GM15510 (cell line): Measurements from ENCODE around the gene SCAP.

Experiments used
- POLR2A ChIP-seq: IDR thresholded peaks from 3 replicates; pipeline ENCODE4 v1.6.1; 2011; ENCODE audit warnings: borderline replicate concordance; ENCODE audit not compliant: insufficient read length; ENCODE audit errors: extremely low read depth

SCAP gene

DNA sequence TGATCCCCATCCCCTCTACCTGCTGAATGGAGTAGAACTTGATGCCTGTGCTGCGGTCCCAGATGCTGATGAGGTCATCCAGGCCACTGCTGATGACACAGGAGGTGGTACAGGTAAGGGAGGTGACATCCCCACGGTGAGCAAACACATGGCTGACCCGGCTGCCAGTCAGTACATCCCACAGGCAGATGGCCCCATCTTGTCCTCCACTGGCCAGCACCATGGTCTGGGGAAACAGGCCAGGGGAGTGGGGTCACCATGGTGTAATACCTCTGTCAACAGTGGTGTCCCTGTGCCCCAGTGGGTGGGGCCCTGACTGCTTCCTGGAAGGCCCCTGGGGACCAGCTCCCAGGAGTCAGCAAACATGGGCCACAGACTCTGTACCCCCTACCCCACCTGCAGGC, 61.6 kb downstream of the SCAP start:
- no peak for TF ChIP-seq POLR2A

DNA sequence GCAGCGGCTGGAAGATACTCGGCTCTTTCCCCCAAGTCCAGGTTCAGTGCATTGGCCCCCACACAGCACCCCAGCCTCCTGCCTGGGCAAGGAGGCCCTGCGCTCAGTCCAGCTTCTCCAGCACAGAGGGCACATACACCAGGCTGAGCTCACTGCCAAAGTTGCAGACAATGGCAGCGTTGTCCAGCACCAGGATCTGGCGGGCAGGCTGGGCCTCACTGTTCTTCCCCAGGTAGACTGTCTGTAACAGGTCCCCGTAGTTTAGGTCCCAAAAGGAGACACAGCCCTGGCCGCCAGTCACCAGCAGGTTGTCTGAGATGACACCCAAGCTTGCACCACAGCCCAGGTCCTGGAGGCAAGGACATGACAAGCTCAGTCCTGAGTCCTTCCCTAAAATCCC, 62.0 kb downstream of the SCAP start:
- no peak for TF ChIP-seq POLR2A

DNA sequence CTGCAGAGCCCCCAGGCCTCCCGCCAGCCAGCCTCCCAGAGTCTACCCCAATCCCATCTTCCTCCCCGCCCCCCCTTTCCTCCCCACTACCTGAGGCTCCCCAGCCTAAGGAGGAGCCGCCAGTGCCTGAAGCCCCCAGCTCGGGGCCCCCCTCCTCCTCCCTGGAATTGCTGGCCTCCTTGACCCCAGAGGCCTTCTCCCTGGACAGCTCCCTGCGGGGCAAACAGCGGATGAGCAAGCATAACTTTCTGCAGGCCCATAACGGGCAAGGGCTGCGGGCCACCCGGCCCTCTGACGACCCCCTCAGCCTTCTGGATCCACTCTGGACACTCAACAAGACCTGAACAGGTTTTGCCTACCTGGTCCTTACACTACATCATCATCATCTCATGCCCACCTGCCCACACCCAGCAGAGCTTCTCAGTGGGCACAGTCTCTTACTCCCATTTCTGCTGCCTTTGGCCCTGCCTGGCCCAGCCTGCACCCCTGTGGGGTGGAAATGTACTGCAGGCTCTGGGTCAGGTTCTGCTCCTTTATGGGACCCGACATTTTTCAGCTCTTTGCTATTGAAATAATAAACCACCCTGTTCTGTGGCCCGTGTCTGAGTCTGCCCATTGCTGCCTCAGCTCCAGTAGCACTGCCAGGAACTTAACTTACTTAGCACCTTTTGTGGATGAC, 62.8 kb downstream of the SCAP start:
- no peak for TF ChIP-seq POLR2A

DNA sequence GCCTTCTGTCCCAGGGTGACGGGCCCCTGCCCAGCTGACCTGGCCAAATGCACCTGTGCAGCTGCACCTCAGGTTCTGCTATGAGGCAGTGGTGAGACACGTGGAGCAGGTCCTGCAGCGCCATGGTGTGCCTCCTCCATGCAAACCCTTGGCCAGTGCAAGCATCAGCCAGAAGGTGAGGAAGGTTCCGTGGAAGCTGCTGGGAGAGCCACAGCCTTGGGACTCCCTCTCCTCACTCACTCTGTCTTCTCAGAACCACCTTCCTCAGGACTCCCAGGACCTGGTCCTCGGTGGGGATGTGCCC, 63.3 kb downstream of the SCAP start:
- no peak for TF ChIP-seq POLR2A

DNA sequence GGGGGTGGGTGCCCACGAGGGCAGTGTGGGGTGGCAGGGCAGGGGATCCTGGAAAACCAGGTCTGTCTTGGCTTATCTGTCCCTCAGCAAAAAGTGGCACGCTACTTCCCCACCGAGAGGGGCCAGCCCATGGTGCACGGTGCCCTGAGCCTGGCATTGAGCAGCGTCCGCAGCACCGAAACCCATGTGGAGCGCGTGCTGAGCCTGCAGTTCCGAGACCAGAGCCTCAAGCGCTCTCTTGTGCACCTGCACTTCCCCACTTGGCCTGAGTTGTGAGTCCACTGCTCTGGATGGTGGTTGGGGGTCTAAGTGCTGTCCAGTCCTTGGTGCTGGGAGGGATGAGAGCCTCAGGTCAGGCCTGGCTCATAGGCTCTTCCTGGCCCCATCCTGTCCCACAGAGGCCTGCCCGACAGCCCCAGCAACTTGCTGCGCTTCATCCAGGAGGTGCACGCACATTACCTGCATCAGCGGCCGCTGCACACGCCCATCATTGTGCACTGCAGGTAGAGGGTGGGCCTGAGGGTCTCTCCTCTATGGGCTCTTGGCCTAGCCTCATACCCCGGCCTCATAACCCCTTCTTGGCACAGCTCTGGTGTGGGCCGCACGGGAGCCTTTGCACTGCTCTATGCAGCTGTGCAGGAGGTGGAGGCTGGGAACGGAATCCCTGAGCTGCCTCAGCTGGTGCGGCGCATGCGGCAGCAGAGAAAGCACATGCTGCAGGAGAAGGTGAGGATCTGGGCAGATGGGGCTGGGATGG, 63.9 kb downstream of the SCAP start:
- no peak for TF ChIP-seq POLR2A

DNA sequence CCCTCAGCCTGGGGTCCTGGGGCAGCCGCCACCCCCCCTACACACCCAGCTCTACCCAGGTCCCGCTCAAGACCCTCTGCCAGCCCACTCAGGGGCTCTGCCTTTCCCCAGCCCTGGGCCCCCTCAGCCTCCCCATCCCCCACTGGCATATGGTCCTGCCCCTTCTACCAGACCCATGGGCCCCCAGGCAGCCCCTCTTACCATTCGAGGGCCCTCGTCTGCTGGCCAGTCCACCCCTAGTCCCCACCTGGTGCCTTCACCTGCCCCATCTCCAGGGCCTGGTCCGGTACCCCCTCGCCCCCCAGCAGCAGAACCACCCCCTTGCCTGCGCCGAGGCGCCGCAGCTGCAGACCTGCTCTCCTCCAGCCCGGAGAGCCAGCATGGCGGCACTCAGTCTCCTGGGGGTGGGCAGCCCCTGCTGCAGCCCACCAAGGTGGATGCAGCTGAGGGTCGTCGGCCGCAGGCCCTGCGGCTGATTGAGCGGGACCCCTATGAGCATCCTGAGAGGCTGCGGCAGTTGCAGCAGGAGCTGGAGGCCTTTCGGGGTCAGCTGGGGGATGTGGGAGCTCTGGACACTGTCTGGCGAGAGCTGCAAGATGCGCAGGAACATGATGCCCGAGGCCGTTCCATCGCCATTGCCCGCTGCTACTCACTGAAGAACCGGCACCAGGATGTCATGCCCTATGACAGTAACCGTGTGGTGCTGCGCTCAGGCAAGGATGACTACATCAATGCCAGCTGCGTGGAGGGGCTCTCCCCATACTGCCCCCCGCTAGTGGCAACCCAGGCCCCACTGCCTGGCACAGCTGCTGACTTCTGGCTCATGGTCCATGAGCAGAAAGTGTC, 64.7 kb downstream of the SCAP start:
- TF ChIP-seq POLR2A: no peak

DNA sequence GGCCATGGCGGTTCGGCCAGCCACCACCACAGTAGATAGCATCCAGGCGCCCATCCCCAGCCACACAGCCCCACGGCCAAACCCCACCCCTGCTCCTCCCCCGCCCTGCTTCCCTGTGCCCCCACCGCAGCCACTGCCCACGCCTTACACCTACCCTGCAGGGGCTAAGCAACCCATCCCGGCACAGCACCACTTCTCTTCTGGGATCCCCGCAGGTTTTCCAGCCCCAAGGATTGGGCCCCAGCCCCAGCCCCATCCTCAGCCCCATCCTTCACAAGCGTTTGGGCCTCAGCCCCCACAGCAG, 65.4 kb downstream of the SCAP start:
- no peak for TF ChIP-seq POLR2A

DNA sequence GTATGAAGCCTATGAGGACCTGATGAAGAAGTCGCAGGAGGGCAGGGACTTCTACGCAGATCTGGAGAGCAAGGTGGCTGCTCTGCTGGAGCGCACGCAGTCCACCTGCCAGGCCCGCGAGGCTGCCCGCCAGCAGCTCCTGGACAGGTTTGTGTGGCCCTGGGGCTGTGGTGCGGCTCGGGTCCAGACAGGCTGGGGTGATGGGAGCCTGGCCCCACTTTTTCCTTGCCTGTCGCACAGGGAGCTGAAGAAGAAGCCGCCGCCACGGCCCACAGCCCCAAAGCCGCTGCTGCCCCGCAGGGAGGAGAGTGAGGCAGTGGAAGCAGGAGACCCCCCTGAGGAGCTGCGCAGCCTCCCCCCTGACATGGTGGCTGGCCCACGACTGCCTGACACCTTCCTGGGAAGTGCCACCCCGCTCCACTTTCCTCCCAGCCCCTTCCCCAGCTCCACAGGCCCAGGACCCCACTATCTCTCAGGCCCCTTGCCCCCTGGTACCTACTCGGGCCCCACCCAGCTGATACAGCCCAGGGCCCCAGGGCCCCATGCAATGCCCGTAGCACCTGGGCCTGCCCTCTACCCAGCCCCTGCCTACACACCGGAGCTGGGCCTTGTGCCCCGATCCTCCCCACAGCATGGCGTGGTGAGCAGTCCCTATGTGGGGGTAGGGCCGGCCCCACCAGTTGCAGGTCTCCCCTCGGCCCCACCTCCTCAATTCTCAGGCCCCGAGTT, 65.9 kb downstream of the SCAP start:
- TF ChIP-seq POLR2A: no peak

DNA sequence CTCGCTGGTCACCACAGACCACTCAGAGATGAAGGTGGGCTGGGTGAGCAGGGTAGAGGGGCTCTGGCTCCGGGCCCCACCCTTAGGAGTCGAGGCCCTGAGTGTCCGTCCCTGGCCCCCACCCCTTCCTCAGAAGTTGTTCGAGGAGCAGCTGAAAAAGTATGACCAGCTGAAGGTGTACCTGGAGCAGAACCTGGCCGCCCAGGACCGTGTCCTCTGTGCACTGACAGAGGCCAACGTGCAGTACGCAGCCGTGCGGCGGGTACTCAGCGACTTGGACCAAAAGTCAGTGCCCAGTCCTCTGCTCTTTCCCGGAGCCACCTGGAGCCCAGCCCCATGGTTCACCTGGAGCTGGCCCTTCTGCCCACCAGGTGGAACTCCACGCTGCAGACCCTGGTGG, 66.5 kb downstream of the SCAP start:
- TF ChIP-seq POLR2A: no peak

DNA sequence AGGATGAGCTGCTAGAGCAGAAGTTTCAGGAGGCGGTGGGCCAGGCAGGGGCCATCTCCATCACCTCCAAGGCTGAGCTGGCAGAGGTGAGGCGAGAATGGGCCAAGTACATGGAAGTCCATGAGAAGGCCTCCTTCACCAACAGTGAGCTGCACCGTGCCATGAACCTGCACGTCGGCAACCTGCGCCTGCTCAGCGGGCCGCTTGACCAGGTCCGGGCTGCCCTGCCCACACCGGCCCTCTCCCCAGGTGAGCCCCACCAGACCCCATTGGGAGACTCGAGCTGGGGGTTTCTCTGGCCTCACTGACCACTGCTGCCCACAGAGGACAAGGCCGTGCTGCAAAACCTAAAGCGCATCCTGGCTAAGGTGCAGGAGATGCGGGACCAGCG, 66.9 kb downstream of the SCAP start:
- TF ChIP-seq POLR2A: no peak

DNA sequence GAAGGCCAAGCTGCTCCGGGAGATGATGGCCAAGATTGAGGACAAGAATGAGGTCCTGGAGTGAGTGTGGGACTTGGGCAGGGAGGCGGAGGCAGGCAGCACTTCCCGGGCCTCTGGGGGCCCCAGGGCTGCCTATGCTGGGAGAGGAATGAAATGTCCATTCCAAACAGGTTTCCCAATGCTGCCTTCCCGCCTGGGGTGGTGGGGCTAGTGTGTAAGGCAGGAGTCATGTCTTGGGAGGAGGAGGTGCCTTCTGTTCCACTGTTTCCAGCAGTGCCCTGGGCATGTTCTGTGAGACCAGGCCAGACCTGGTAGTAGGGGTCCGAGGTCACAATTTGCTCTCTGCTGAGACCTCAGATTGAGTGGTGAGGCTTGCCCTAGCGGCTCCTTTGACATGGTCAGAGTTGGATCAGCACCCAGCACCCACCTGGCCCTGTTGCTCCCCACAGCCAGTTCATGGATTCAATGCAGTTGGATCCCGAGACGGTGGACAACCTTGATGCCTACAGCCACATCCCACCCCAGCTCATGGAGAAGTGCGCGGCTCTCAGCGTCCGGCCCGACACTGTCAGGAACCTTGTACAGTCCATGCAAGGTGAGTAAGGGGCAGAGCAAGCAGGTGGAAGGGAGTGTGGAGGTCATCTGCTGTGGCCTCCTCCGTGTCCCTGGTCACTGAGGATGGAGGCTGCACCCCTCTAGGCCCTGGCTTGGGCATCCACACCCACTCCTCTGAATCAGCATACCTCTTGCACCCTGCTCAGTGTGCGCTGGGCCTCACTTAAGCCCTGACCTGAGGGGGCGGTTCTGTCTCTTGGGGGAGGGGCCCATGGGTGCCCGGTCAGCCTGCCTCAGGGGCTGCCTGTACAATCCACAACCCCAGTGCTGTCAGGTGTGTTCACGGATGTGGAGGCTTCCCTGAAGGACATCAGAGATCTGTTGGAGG, 67.6 kb downstream of the SCAP start:
- TF ChIP-seq POLR2A: no peak

DNA sequence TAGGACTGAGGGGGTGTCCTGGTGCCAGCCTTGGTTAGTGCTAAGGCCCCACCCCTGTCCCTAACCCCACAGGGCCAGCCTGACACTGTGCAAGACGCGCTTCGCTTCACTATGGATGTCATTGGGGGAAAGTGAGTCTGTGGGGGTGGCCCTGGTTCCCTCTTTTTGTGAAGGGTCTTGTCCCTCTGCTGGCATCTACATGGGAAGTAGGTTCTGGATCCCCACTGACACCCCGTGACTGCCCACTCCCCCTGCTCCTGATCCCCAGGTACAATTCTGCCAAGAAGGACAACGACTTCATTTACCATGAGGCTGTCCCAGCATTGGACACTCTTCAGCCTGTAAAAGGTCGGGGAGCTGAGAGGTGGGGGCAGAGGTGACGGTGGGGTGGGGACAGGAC, 68.5 kb downstream of the SCAP start:
- no peak for TF ChIP-seq POLR2A

DNA sequence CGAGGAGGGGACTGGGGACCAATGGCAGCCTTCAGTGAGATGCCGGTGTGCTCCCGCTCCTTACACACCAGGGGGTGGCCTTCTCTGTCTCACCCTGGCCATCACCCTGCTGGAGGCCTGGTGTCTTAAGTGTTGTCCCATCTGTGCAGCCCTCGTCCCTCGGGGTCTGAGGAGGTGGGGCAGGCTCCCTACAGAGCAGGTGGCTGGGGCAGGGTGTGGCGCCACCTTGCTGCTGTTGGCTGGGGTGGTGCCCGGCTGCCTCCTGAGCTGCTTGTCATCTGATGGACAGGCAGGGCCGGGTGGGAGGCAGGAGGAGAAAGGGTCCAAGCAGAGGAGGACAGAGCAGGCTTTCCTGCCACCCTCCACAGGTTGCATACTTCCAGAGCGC, 69.0 kb downstream of the SCAP start:
- no peak for TF ChIP-seq POLR2A

DNA sequence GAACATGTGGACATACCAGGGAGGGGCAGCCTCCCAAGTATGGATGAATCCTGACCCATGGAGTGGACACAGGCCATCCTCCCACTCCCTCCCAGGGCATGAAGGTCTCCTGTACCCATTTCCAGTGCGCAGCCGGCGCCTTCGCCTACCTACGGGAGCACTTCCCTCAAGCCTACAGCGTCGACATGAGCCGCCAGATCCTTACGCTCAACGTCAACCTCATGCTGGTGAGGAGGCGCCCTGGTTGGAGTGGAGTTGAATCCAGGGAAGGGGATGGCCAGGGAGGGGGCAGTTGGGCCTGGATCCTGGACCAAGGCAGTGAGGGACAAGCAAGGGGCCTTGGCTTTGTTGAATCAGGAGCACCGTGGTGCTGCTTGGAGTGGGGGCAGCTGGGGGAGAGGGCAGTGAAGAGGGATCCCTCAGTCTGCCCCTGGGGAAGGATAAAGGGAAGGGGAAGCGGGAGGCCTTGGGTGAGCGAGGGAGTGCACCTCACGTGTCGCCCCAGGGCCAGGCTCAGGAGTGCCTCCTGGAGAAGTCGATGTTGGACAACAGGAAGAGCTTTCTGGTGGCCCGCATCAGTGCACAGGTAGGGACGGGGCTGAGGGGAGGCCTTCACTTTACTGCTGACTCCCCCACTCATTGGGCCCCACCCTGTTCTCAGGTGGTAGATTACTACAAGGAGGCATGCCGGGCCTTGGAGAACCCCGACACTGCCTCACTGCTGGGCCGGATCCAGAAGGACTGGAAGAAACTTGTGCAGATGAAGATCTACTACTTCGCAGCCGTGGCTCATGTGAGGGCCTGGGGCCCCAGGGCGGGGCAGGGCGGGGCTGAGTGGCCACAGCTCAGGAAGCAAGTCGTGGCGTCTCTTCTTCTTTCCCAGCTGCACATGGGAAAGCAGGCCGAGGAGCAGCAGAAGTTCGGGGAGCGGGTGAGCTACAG, 69.7 kb downstream of the SCAP start:
- no peak for TF ChIP-seq POLR2A
